CD8-positive, alpha-beta memory T cell (primary cell): Measurements from ENCODE around the gene XPO4. TPM values are rescaled to one million over a fixed set of nuclear protein-coding genes. Genes with fewer than 3 reads are reported as not detected.

Experiments
- CTCF ChIA-PET: fragments of 350-600 bp; sonication (Branson Sonifier 250); formaldehyde crosslinking; loops from one replicate; lab custom pipeline; 2021; ENCODE audit warnings: antibody characterized with exemption; lab: Charles Lee
- POLR2A ChIA-PET: fragments of 350-600 bp; sonication (Branson Sonifier 250); formaldehyde crosslinking; loops from one replicate; lab custom pipeline; 2021; ENCODE audit warnings: antibody characterized with exemption; lab: Charles Lee
- DNase-seq, 5 donors: peaks; one replicate each; pipeline versions ENCODE4 v3.0.0 to v3.0.0-alpha.2; 2020 to 2022; ENCODE audit warnings: mixed read lengths in 1 of 5
- H3K27ac ChIP-seq: one replicate; pipeline ENCODE4 v1.7.0; 2013; ENCODE audit warnings: low read depth, mild to moderate bottlenecking, low read length, moderate library complexity
- H3K27me3 ChIP-seq: 2 replicates; pipeline ENCODE4 v1.7.0; 2013; ENCODE audit warnings: low read length, mild to moderate bottlenecking; ENCODE audit not compliant: insufficient read depth, poor library complexity, severe bottlenecking
- H3K36me3 ChIP-seq: 2 replicates; pipeline ENCODE4 v1.7.0; 2013; ENCODE audit warnings: mild to moderate bottlenecking, low read length, moderate library complexity; ENCODE audit not compliant: insufficient read depth
- H3K4me1 ChIP-seq: 2 replicates; pipeline ENCODE4 v1.7.0; 2013; ENCODE audit warnings: mild to moderate bottlenecking, low read length, moderate library complexity; ENCODE audit not compliant: insufficient read depth
- H3K4me3 ChIP-seq: 2 replicates; pipeline ENCODE4 v1.7.0; 2013; ENCODE audit warnings: mild to moderate bottlenecking, low read length
- H3K9me3 ChIP-seq: 2 replicates; pipeline ENCODE4 v1.7.0; 2013; ENCODE audit warnings: mild to moderate bottlenecking, low read length
- H3K27ac Mint-ChIP-seq, 8 donors: one replicate each; pipeline ENCODE4 v1.8.0; 2020 to 2021; ENCODE audit warnings: mixed read lengths in 8 of 8, mild to moderate bottlenecking in 6 of 8, inconsistent platforms in 3 of 8, moderate library complexity in 3 of 8
- H3K27me3 Mint-ChIP-seq, 2 donors: one replicate each; pipeline ENCODE4 v1.8.0; 2020 to 2021; ENCODE audit warnings: mixed read lengths in 2 of 2, mild to moderate bottlenecking in 1 of 2, moderate library complexity in 1 of 2
- H3K36me3 Mint-ChIP-seq, 3 donors: one replicate each; pipeline ENCODE4 v1.8.0; 2020 to 2021; ENCODE audit warnings: mixed read lengths in 3 of 3, inconsistent platforms in 1 of 3, mild to moderate bottlenecking in 1 of 3
- H3K4me1 Mint-ChIP-seq, 3 donors: one replicate each; pipeline ENCODE4 v1.8.0; 2020 to 2021; ENCODE audit warnings: mixed read lengths in 3 of 3, inconsistent platforms in 1 of 3, mild to moderate bottlenecking in 1 of 3
- H3K4me3 Mint-ChIP-seq, 7 donors: one replicate each; pipeline ENCODE4 v1.8.0; 2020 to 2021; ENCODE audit warnings: mixed read lengths in 7 of 7, mild to moderate bottlenecking in 6 of 7, moderate library complexity in 4 of 7, inconsistent platforms in 2 of 7
- H3K9me3 Mint-ChIP-seq, 5 donors: one replicate each; pipeline ENCODE4 v1.8.0; 2020 to 2022; ENCODE audit warnings: mixed read lengths in 5 of 5, mild to moderate bottlenecking in 3 of 5, moderate library complexity in 2 of 5, inconsistent platforms in 1 of 5
- polyA plus RNA-seq: library from polyadenylated mRNA; unstranded; fragments of 300-500 nt; fragmentation: Illumina TruSeq; gene quantifications from one replicate; pipeline ENCODE4 v1.2.3, GENCODE V29; 2021
- total RNA-seq, 2 experiments: library from RNA; stranded (reverse); gene quantifications; one replicate each; pipeline ENCODE4 v1.2.3, GENCODE V29; 2021

Gene XPO4
- total and polyA plus RNA-seq, 3 experiments from 2014 or later: 6.9 to 30.4 (median 30.3) TPM

DNA sequence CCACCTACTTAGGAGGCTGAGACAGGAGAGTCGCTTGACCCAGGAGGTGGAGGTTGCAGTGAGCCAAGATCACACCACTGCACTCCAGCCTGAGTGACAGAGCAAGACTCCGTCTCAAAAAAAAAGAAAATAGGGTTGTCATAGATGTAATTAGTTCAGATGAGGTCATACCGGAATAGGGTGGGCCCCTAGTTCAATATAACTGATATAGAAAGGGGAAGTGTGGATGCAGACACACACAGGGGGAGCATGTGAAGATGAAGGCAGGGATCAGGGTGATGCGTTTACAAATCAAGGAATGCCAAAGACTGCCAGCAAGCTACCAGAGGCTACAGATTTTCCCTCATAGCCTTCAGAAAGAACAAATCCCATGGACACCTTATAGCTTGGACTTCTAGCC, 104.5 kb downstream of the XPO4 start:
- Histone ChIP-seq H3K9me3 (no peaks in the 10 kb centered on the region), H3K27ac (no peak overlapping the region), H3K4me3 (no peak overlapping the region), H3K4me1 (no peaks in the 10 kb centered on the region), H3K27me3 (no peaks in the 10 kb centered on the region), H3K36me3 (peaks cover 17% of the 10 kb centered on the region)
- DNase-seq: no peak
- no peaks in the 10 kb centered on the region for H3K9me3 Mint-ChIP-seq
- peaks cover 13 to 23% (median 16%) of the 10 kb centered on the region in 3 donors for H3K4me1 Mint-ChIP-seq
- ChIA-PET CTCF (no interaction called here), POLR2A (no interaction called here)
- no peaks in the 10 kb centered on the region for H3K27me3 Mint-ChIP-seq
- H3K36me3 Mint-ChIP-seq: peaks cover 0 to 80% (median 18%) of the 10 kb centered on the region in 3 donors
- H3K27ac Mint-ChIP-seq: peak overlapping the region in 1 of 8 donors; percentile 27
- no peak overlapping the region for H3K4me3 Mint-ChIP-seq

DNA sequence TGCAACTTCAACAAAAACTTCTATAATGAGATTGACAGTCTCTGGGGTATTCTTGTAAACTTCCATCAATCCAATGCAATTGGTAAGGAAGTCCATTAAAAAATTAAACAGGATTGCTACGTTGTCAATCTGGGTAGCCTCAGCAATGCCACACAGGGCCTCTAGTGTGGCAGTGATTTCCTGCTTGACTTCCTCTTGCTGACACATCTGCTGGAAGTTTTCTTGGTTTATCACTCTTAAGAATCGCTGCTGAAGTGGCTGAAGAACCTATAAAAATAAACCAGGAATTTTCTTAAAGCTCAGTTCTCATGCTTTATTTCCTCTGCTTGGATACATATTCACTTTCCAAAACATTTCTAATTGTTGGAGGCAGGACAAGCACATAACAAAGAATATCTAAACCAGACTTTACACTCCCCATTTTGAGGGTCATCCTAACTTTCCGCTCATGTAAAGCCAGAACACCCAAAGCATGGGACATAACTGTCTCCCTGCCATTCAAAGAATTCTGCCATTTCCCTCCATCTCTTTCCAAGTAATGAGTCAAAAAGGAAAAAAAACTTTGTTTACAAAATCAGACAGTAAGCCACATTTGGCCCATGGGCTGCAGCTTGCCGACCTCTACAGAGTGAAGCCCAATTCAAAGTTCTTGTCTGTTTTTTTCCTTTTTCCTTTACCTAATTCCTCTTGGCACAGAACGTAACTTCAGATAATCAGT, 105.6 kb downstream of the XPO4 start:
- Mint-ChIP-seq H3K4me3 (no peak overlapping the region), H3K36me3 (peaks cover 0 to 79% (median 19%) of the 10 kb centered on the region in 3 donors), H3K4me1 (peaks cover 13 to 21% (median 16%) of the 10 kb centered on the region in 3 donors), H3K9me3 (no peaks in the 10 kb centered on the region), H3K27me3 (no peaks in the 10 kb centered on the region), H3K27ac (peak overlapping the region in 6 of 8 donors; percentile 5 to 79 (median 54))
- no peak overlapping the region for H3K27ac ChIP-seq
- H3K9me3 ChIP-seq: no peaks in the 10 kb centered on the region
- no peak overlapping the region for H3K4me3 ChIP-seq
- ChIA-PET POLR2A (no interaction called here), CTCF (no interaction called here)
- DNase-seq: no peak
- H3K4me1 ChIP-seq: no peaks in the 10 kb centered on the region
- no peaks in the 10 kb centered on the region for H3K27me3 ChIP-seq
- H3K36me3 ChIP-seq: peaks cover 17% of the 10 kb centered on the region

DNA sequence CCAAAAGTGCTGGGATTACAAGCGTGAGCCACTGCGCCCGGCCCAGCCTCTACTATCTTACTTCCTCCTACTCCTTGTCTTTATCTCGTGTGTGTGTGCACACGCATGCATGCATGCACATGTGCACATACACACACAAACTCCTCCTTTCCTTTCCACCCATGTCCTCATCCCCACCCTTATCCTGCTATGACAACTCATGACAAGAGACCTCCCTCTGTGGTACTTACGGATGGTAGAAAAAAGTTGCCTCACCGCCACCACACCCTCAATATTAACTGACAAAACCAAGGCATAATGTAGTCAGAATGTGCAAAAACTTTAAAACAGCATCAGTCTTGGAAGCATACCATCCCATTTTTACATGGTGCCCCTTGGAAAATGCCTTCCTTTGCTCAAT, 112.9 kb downstream of the XPO4 start:
- Mint-ChIP-seq H3K4me1 (peaks cover 0 to 4% (median 3%) of the 10 kb centered on the region in 3 donors), H3K36me3 (peaks cover 4 to 61% (median 19%) of the 10 kb centered on the region in 3 donors), H3K27ac (peak overlapping the region in 2 of 8 donors; percentile 47 to 58), H3K9me3 (no peaks in the 10 kb centered on the region), H3K4me3 (no peak overlapping the region), H3K27me3 (peaks cover 0 to 1% of the 10 kb centered on the region in 2 donors)
- H3K4me1 ChIP-seq: no peaks in the 10 kb centered on the region
- no peak overlapping the region for H3K27ac ChIP-seq
- H3K9me3 ChIP-seq: no peaks in the 10 kb centered on the region
- no peak for DNase-seq
- H3K27me3 ChIP-seq: no peaks in the 10 kb centered on the region
- ChIA-PET POLR2A (no interaction called here), CTCF (no interaction called here)
- H3K36me3 ChIP-seq: peaks cover 4% of the 10 kb centered on the region
- no peak overlapping the region for H3K4me3 ChIP-seq

DNA sequence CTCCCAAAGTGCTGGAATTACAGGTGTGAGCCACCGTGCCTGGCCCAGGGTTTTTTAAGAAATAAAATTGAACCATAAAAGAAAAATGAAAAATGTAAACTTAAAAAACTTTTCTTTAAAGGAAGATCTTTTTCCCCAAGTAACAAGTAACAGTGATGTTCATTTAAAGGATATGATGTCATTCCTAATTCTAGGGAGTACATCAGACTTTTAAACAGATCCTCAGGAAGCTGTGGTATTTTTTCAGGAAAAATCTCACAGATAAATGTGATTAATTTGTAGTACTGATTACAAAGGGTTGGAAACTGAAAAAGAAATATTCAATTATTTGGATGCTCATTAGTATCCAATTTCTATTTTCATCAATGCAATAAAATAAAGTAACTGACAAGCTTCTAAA, 114.2 kb downstream of the XPO4 start:
- H3K27ac ChIP-seq: no peak overlapping the region
- no peaks in the 10 kb centered on the region for H3K9me3 Mint-ChIP-seq
- CTCF ChIA-PET: no interaction called here
- peaks cover 4 to 61% (median 30%) of the 10 kb centered on the region in 3 donors for H3K36me3 Mint-ChIP-seq
- no peak overlapping the region for H3K27ac Mint-ChIP-seq
- peaks cover 0 to 1% of the 10 kb centered on the region in 2 donors for H3K27me3 Mint-ChIP-seq
- no peak overlapping the region for H3K4me3 ChIP-seq
- no peaks in the 10 kb centered on the region for H3K9me3 ChIP-seq
- H3K4me1 ChIP-seq: no peaks in the 10 kb centered on the region
- peaks cover 0 to 9% (median 3%) of the 10 kb centered on the region in 3 donors for H3K4me1 Mint-ChIP-seq
- POLR2A ChIA-PET: no interaction called here
- no peak overlapping the region for H3K4me3 Mint-ChIP-seq
- no peaks in the 10 kb centered on the region for H3K36me3 ChIP-seq
- no peaks in the 10 kb centered on the region for H3K27me3 ChIP-seq
- no peak for DNase-seq

DNA sequence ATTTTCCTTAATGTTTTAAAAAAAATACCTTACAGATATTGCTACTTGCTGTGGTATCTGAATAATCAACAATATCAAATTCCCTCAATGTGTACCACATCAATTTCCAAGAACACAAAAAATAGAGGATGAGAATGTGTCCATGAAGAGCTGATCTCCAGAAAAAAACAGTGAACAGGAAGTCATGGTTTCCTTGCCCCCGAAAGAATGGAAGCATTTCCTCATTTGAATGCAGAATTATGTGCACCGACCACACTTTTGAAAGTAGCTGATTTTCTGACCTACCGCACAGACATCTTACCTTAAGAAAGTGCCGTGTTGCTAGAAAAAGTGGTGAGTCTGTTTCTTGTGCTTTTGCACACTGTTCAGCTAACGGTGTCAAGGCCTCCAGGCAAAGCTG, 115.4 kb downstream of the XPO4 start:
- Mint-ChIP-seq H3K4me3 (no peak overlapping the region), H3K4me1 (peaks cover 0 to 13% (median 3%) of the 10 kb centered on the region in 3 donors), H3K36me3 (peaks cover 4 to 67% (median 28%) of the 10 kb centered on the region in 3 donors), H3K27me3 (peaks cover 0 to 1% of the 10 kb centered on the region in 2 donors), H3K9me3 (no peaks in the 10 kb centered on the region), H3K27ac (peak overlapping the region in 2 of 8 donors; percentile 41 to 64)
- Histone ChIP-seq H3K4me3 (no peak overlapping the region), H3K27me3 (no peaks in the 10 kb centered on the region), H3K9me3 (no peaks in the 10 kb centered on the region), H3K27ac (no peak overlapping the region), H3K4me1 (no peaks in the 10 kb centered on the region), H3K36me3 (no peaks in the 10 kb centered on the region)
- DNase-seq: no peak
- ChIA-PET POLR2A (no interaction called here), CTCF (interaction anchor here (0.8 kb wide), 1 partner anchor 14 kb away, joined by 3 read pairs; the partner anchor contains the start of gene EEF1AKMT1)

DNA sequence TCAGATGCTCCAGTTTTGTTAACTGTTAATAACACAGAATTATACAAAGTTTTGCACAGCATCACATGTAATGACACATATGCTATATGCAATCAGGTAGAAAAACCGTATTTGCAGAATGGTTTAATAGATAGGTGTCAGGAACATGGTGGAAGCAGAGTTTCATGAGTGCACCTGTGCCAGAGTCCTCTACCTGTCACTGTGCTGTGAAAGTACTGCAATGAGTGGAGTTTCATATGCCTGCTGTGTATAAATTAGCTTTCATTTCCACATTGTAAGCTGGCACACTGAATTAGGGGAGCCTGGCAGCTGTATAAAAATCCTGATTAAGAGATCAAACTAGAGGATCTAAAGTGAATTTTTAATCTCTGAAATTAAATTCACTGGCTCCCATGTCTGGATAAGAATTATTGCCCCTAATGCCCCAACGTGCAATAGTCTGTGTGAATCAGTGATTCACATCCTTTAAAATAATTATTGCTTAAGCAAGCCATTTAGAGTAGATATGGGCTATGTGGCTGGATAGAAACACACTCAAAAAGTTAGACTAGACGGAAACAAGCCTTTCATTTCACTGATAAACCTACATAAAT, 120.3 kb downstream of the XPO4 start:
- peaks cover 0 to 42% (median 16%) of the 10 kb centered on the region in 3 donors for H3K36me3 Mint-ChIP-seq
- peaks cover 0 to 9% (median 0%) of the 10 kb centered on the region in 3 donors for H3K4me1 Mint-ChIP-seq
- H3K4me3 Mint-ChIP-seq: no peak overlapping the region
- H3K27ac Mint-ChIP-seq: peak overlapping the region in 1 of 8 donors; percentile 13
- Histone ChIP-seq H3K4me1 (no peaks in the 10 kb centered on the region), H3K27me3 (no peaks in the 10 kb centered on the region), H3K27ac (no peak overlapping the region), H3K9me3 (no peaks in the 10 kb centered on the region), H3K36me3 (no peaks in the 10 kb centered on the region), H3K4me3 (no peak overlapping the region)
- DNase-seq: no peak
- ChIA-PET POLR2A (interaction anchor here (0.7 kb wide), 1 partner anchor 9 kb away, joined by 3 read pairs; the partner anchor contains the start of gene EEF1AKMT1), CTCF (interaction anchor here (1.0 kb wide), 1 partner anchor 14 kb away, joined by 3 read pairs; no protein-coding TSS in a partner anchor)
- H3K9me3 Mint-ChIP-seq: no peaks in the 10 kb centered on the region
- H3K27me3 Mint-ChIP-seq: no peaks in the 10 kb centered on the region

DNA sequence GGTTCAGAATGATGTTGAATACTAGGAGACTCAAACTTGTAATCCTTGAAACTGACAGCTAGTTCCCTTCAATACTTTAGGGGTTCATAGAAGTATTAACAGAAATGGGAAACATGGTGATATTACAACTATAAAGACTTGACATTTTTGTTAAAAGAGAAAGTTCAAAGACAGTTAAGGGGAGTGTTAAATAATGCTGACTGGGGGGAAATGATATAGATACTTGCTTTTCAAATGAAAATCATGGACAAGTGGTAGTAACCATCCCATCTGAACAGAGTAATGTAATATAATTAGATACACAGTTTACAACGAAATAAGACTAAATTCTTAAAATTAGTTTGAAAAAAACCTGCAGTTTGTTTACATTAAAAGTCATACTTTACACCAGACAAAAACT, 122.2 kb downstream of the XPO4 start:
- Histone ChIP-seq H3K9me3 (no peaks in the 10 kb centered on the region), H3K36me3 (no peaks in the 10 kb centered on the region), H3K27ac (no peak overlapping the region), H3K4me1 (no peaks in the 10 kb centered on the region), H3K27me3 (no peaks in the 10 kb centered on the region), H3K4me3 (no peak overlapping the region)
- Mint-ChIP-seq H3K9me3 (no peaks in the 10 kb centered on the region), H3K27ac (no peak overlapping the region), H3K4me1 (peaks cover 0 to 10% (median 0%) of the 10 kb centered on the region in 3 donors), H3K4me3 (no peak overlapping the region), H3K36me3 (peaks cover 0 to 33% (median 12%) of the 10 kb centered on the region in 3 donors), H3K27me3 (no peaks in the 10 kb centered on the region)
- DNase-seq: no peak
- ChIA-PET POLR2A (no interaction called here), CTCF (no interaction called here)

DNA sequence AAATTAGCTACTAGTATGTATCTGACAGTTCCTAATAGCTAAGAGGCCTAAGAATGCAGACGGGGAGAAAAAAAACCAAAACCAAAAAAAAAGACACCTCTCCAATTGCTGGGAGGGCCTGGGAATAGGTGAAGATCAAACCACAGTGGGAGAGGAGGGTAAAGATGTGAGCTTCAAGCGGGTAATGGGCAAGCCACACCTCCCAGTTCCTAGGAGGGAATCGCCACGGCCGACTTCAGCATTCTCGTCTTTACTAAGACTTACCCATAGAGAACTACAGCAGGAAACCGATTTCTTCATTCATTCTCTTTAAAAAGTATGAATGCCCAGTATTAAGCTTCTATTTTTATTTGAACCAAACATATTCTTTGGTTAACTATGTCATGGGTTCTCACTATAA, 123.1 kb downstream of the XPO4 start:
- Histone ChIP-seq H3K4me1 (peaks cover 1% of the 10 kb centered on the region), H3K4me3 (no peak overlapping the region), H3K27ac (no peak overlapping the region), H3K36me3 (no peaks in the 10 kb centered on the region), H3K9me3 (no peaks in the 10 kb centered on the region), H3K27me3 (no peaks in the 10 kb centered on the region)
- Mint-ChIP-seq H3K27me3 (no peaks in the 10 kb centered on the region), H3K27ac (peak overlapping the region in 2 of 8 donors; percentile 20 to 46), H3K36me3 (peaks cover 0 to 32% (median 12%) of the 10 kb centered on the region in 3 donors), H3K4me1 (peaks cover 3 to 18% (median 5%) of the 10 kb centered on the region in 3 donors), H3K9me3 (no peaks in the 10 kb centered on the region), H3K4me3 (no peak overlapping the region)
- POLR2A ChIA-PET: no interaction called here
- no peak for DNase-seq
- CTCF ChIA-PET: interaction anchor here (1.2 kb wide), 1 partner anchor 49 kb away, joined by 3 read pairs; no protein-coding TSS in a partner anchor
